Measurements from ENCODE around the gene ABHD12. TPM values are rescaled to one million over a fixed set of nuclear protein-coding genes. Genes with fewer than 3 reads are reported as not detected.
A peak's percentile ranks its signal among the peaks of the same experiment; 100 is the strongest.

Gene ABHD12
- total and polyA plus RNA-seq, 10 of the 15 experiments (the other 5 are each of a cell fraction or from before 2014, with no cell fraction given): 1.5 to 61.8 (median 26.7) TPM

DNA sequence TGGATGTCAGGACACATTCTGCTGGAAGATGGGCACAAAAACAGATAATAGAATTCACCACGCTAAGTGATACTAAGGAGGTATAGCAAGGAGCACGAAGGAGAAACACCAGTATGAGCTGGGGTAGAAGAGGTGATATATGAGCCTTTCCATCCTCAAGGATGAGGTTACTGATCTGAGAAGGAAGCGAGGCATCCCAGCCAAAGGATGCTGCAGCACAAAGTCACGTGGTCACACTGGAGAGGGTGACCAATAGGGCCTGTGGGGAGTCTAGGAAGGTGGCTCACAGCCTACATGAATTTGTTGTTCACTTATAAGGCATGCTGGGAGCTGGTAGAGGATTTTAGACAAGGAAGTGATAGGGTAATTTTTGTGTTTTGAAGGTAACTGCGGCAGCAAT lies 18.3 kb upstream of the ABHD12 start:
- Histone ChIP-seq H2AFZ (ENCODE audit: control insufficient read depth, low read depth, low read length) (no peak overlapping the region), H3K9ac (ENCODE audit: control insufficient read depth, insufficient read depth, low read length) (peak overlapping the region; percentile 98), H3K79me2 (ENCODE audit: control insufficient read depth, insufficient read depth, low read length) (peaks cover 27% of the 10 kb centered on the region), H3K4me3 (peak overlapping the region; percentile 87), H3K27me3 (replicated peaks in 1 of 2; ENCODE audit: control insufficient read depth in 2 of 2, insufficient read depth in 2 of 2, low read length in 1 of 2) (no peaks in the 10 kb centered on the region), H3K4me2 (ENCODE audit: control insufficient read depth, insufficient read depth) (peak overlapping the region; percentile 48), H3K36me3 (ENCODE audit: control insufficient read depth in 2 of 2, insufficient read depth in 2 of 2, low read length in 1 of 2) (peaks cover 0 to 4% of the 10 kb centered on the region in 2 experiments; a peak in 2 of 4 replicates), H3K9me3 (replicated peaks; ENCODE audit: control insufficient read depth, insufficient read depth, low read length) (no peaks in the 10 kb centered on the region; the same call in 2 of the 3 replicates), H3K27ac (ENCODE audit: control insufficient read depth, insufficient read depth) (peak overlapping the region; percentile 93; the same call in 1 of the 2 replicates), H4K20me1 (ENCODE audit: control insufficient read depth, insufficient read depth) (no peaks in the 10 kb centered on the region), H3K4me1 (ENCODE audit: control insufficient read depth, insufficient read depth, low read length) (peaks cover 9% of the 10 kb centered on the region)
- WGBS (ENCODE audit: insufficient coverage, insufficient replicate concordance, low lambda C conversion rate, missing lambda C conversion rate): 95% methylated on average over 5 of the region's 5 CpGs
- ChIA-PET SMC1A (ENCODE audit: uncharacterized antibody, unreplicated experiment) (interaction anchor here (0.9 to 3.3 kb wide), 5 partner anchors 10 to 242 kb away, joined by 3 to 26 read pairs (median 3); no protein-coding TSS in a partner anchor), POLR2A (interaction anchor here (1.1 kb wide), 1 partner anchor 27 kb away, joined by 3 read pairs; no protein-coding TSS in a partner anchor), CTCF (interaction anchor here (1.1 to 3.7 kb wide), 3 partner anchors 11 to 415 kb away, joined by 3 to 40 read pairs (median 4); no protein-coding TSS in a partner anchor), RAD21 (ENCODE audit: unreplicated experiment) (interaction anchor here (1.7 to 1.8 kb wide), 2 partner anchors 14 to 161 kb away, joined by 5 to 7 read pairs; partner anchors contain the start of gene PYGB)
- no peak for ATAC-seq
- TF ChIP-seq NRF1 (conservative IDR thresholded peaks at IDR 0.05; ENCODE audit: low read depth, low read length): no peak
- no peak for TF ChIP-seq BMI1 (IDR thresholded peaks at IDR 0.05; ENCODE audit: borderline replicate concordance)
- TF ChIP-seq, protein P1, sequence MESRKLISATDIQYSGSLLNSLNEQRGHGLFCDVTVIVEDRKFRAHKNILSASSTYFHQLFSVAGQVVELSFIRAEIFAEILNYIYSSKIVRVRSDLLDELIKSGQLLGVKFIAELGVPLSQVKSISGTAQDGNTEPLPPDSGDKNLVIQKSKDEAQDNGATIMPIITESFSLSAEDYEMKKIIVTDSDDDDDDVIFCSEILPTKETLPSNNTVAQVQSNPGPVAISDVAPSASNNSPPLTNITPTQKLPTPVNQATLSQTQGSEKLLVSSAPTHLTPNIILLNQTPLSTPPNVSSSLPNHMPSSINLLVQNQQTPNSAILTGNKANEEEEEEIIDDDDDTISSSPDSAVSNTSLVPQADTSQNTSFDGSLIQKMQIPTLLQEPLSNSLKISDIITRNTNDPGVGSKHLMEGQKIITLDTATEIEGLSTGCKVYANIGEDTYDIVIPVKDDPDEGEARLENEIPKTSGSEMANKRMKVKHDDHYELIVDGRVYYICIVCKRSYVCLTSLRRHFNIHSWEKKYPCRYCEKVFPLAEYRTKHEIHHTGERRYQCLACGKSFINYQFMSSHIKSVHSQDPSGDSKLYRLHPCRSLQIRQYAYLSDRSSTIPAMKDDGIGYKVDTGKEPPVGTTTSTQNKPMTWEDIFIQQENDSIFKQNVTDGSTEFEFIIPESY (IDR thresholded peaks at IDR 0.05): no peak
- TF ChIP-seq RAD51 (IDR thresholded peaks at IDR 0.05): peak; percentile 31; the same call in 1 of the 2 replicates
- no peak for TF ChIP-seq PAX5 (IDR thresholded peaks at IDR 0.05; ENCODE audit: borderline replicate concordance, low read depth, low read length)
- TF ChIP-seq NFYB (IDR thresholded peaks at IDR 0.05; ENCODE audit: insufficient read depth, low read depth, low read length): 0 out of 2 replicates have a peak, but pooled peaks have one; percentile 38
- no peak for FAIRE-seq
- intact Hi-C loops (cut with micrococcal nuclease; ENCODE audit: unreplicated experiment) (no loop called here), in situ Hi-C loops (cut with MboI) (loop anchor here (10.0 kb wide), 1 partner anchor 354 kb away; the partner anchor contains the start of gene ACSS1)
- no TSS peak for BruUV-seq (replicated peaks)
- no peak for DNase-seq (ENCODE audit: low read depth, low spot score)
